Spleen (tissue), 11 donors: ENCODE data around the gene MRRF. TPM values are rescaled to one million over a fixed set of nuclear protein-coding genes. Genes with fewer than 3 reads are reported as not detected.

Source experiments
- DNase-seq: peaks from one replicate; pipeline ENCODE4 v3.0.0-alpha.2; 2020
- H3K27ac ChIP-seq, 8 donors: fragments of 200-600 bp; sonication (generic) in 7 of 8; 1 replicate in 4 of 8; 2 replicates in 4 of 8; pipeline versions ENCODE4 v1.5.0 to v1.8.0; 2016 to 2021; ENCODE audit warnings: inconsistent platforms in 4 of 8, mild to moderate bottlenecking in 4 of 8, moderate library complexity in 1 of 8
- H3K27me3 ChIP-seq, 7 donors: fragments of 200-600 bp; sonication (generic) in 6 of 7; replicated peaks in 1 of 7; 1 replicate in 4 of 7; 2 replicates in 3 of 7; pipeline versions ENCODE4 v1.5.0 to v1.8.0; 2016 to 2021; ENCODE audit warnings: inconsistent platforms in 3 of 7, mild to moderate bottlenecking in 1 of 7
- H3K36me3 ChIP-seq, 6 donors: fragments of 200-600 bp; sonication (generic) in 5 of 6; 1 replicate in 4 of 6; 2 replicates in 2 of 6; pipeline versions ENCODE4 v1.5.0 to v1.8.0; 2016 to 2021; ENCODE audit warnings: inconsistent platforms in 2 of 6
- H3K4me1 ChIP-seq, 6 donors: fragments of 200-600 bp; sonication (generic) in 5 of 6; 1 replicate in 3 of 6; 2 replicates in 3 of 6; pipeline versions ENCODE4 v1.5.0 to v1.8.0; 2016 to 2021; ENCODE audit warnings: inconsistent platforms in 3 of 6
- H3K4me3 ChIP-seq, 8 donors: fragments of 200-600 bp; sonication (generic) in 7 of 8; 1 replicate in 4 of 8; 2 replicates in 4 of 8; pipeline versions ENCODE4 v1.5.0 to v1.8.0; 2016 to 2021; ENCODE audit warnings: inconsistent platforms in 4 of 8, mild to moderate bottlenecking in 4 of 8, moderate library complexity in 2 of 8
- H3K9me3 ChIP-seq, 8 donors: fragments of 200-600 bp; sonication (generic) in 7 of 8; 1 replicate in 4 of 8; 2 replicates in 4 of 8; pipeline versions ENCODE4 v1.5.0 to v1.8.0; 2016 to 2021; ENCODE audit warnings: inconsistent platforms in 4 of 8
- CTCF ChIP-seq, 11 experiments: fragments of 200-600 bp in 7 of 11; fragments of 450-650 bp in 4 of 11; sonication (generic) in 4 of 11; IDR thresholded peaks in 8 of 11; conservative IDR thresholded peaks in 3 of 11; 1 replicate in 7 of 11; 2 replicates in 4 of 11; pipeline versions ENCODE4 v1.4.0 to v1.8.0; 2016 to 2021; ENCODE audit warnings: antibody characterized with exemption in 11 of 11, inconsistent platforms in 4 of 11, mild to moderate bottlenecking in 1 of 11
- POLR2A ChIP-seq, 3 donors: fragments of 450-650 bp; IDR thresholded peaks; one replicate each; pipeline ENCODE4 v1.5.1; 2017; ENCODE audit warnings: antibody characterized with exemption in 3 of 3, mild to moderate bottlenecking in 1 of 3
- POLR2AphosphoS5 ChIP-seq, 3 donors: sonication (generic); formaldehyde crosslinking; IDR thresholded peaks; one replicate each; pipeline ENCODE4 v1.5.1; 2017; ENCODE audit warnings: antibody characterized with exemption in 3 of 3
- WGBS, 5 donors: extraction: QIAGEN DNeasy Blood & Tissue Kit in 3 of 5; methylation state at CpG; one replicate each; pipeline versions ENCODE4 v1.1.5 to v1.1.7; 2013 to 2018; 5-methylcytosine and 5-hydroxymethylcytosine counted together
- intact Hi-C: fragments of 100-400 bp; cut with DNase I; formaldehyde crosslinking; loops from one replicate; pipeline ENCODE4 v1.15.0; 2023; ENCODE audit warnings: low total_unique reads
- polyA plus RNA-seq, 3 donors: library from polyadenylated mRNA; stranded (reverse); fragments of 200-250 nt; gene quantifications; one replicate each; pipeline ENCODE4 v1.2.1, GENCODE V29; 2013
- total RNA-seq, 7 donors: library from RNA; depleted of rRNA in 3 of 7; stranded (reverse); fragments of >200 nt in 3 of 7; fragmentation: NEBNext Ultra II Directional in 4 of 7; extraction: Animal tissue kit (Norgen Biotek cat#: 25700) in 4 of 7; gene quantifications; one replicate each; pipeline versions ENCODE4 v1.1.0 to v1.2.1, GENCODE V29; 2016 to 2021
- donor health status: healthy with polysubstance abuse.
- donor health status: DM: no; HTN: no; CAD: no; lungs with moderate emphysema.
- donor health status: DM: no; HTN: no; CAD: no.
- donor health status: Bipolar disorder and iron deficiency.
- donor health status: healthy.
- donor health status: DM: no; HTN: no; CAD: no.
- donor health status: DM: yes; HTN: yes; CAD: no.

The MRRF gene
- total and polyA plus RNA-seq, 10 donors, result 23.1 to 44.8 (median 38.9) TPM

- Histone ChIP-seq H3K4me1 (peaks cover 0 to 13% (median 5%) of the 10 kb centered on the region in 6 donors), H3K4me3 (no peak overlapping the region), H3K36me3 (peaks cover 0 to 100% (median 38%) of the 10 kb centered on the region in 6 donors), H3K9me3 (no peaks in the 10 kb centered on the region), H3K27me3 (no peaks in the 10 kb centered on the region), H3K27ac (no peak overlapping the region)
- TF ChIP-seq CTCF (IDR thresholded peaks at IDR 0.05 in 8 of 11, conservative IDR thresholded peaks at IDR 0.05 in 3 of 11) (no peak), POLR2AphosphoS5 (IDR thresholded peaks at IDR 0.05) (no peak), POLR2A (IDR thresholded peaks at IDR 0.05) (no peak)
- no peak for DNase-seq
- intact Hi-C loops, result no loop called here
- 67 to 83% (median 71%) methylated on average over 4 of the region's 4 CpGs for WGBS, 5 donors
These were observed 29.8 kb downstream of the MRRF start for GRCh38 chr9:122294531-122294930.

GRCh38 chr9:122297512-122297911, 32.8 kb downstream of the MRRF start:
- TF ChIP-seq POLR2AphosphoS5 (IDR thresholded peaks at IDR 0.05), result peak in 1 of 3 donors; percentile 31
- TF ChIP-seq POLR2A (IDR thresholded peaks at IDR 0.05), result no peak
- TF ChIP-seq CTCF (IDR thresholded peaks at IDR 0.05 in 8 of 11, conservative IDR thresholded peaks at IDR 0.05 in 3 of 11), result no peak
- peaks cover 0 to 100% (median 23%) of the 10 kb centered on the region in 6 donors for H3K36me3 ChIP-seq
- H3K4me3 ChIP-seq, result no peak overlapping the region
- H3K27ac ChIP-seq, result peak overlapping the region in 1 of 8 donors; percentile 25
- H3K27me3 ChIP-seq, result no peaks in the 10 kb centered on the region
- no peak for DNase-seq
- 64 to 81% (median 73%) methylated on average over 3 of the region's 3 CpGs for WGBS, 5 donors
- peaks cover 0 to 17% (median 5%) of the 10 kb centered on the region in 6 donors for H3K4me1 ChIP-seq
- intact Hi-C loops, result no loop called here
- H3K9me3 ChIP-seq, result no peaks in the 10 kb centered on the region

- TF ChIP-seq POLR2AphosphoS5 (IDR thresholded peaks at IDR 0.05) (no peak), CTCF (IDR thresholded peaks at IDR 0.05 in 8 of 11, conservative IDR thresholded peaks at IDR 0.05 in 3 of 11) (no peak), POLR2A (IDR thresholded peaks at IDR 0.05) (no peak)
- no peak for DNase-seq
- Histone ChIP-seq H3K27me3 (no peaks in the 10 kb centered on the region), H3K36me3 (peaks cover 0 to 96% (median 15%) of the 10 kb centered on the region in 6 donors), H3K4me1 (peaks cover 4 to 47% (median 22%) of the 10 kb centered on the region in 6 donors), H3K4me3 (no peak overlapping the region), H3K27ac (no peak overlapping the region), H3K9me3 (no peaks in the 10 kb centered on the region)
- WGBS, 5 donors, result 91 to 97% (median 93%) methylated on average over 5 of the region's 5 CpGs
- intact Hi-C loops, result no loop called here
These were observed 37.8 kb downstream of the MRRF start for GRCh38 chr9:122302237-122303093.

- Histone ChIP-seq H3K36me3 (peaks cover 0 to 94% (median 20%) of the 10 kb centered on the region in 6 donors), H3K4me1 (peaks cover 4 to 43% (median 22%) of the 10 kb centered on the region in 6 donors), H3K9me3 (no peaks in the 10 kb centered on the region), H3K27me3 (no peaks in the 10 kb centered on the region), H3K27ac (peak overlapping the region in 5 of 8 donors; percentile 34 to 65 (median 46)), H3K4me3 (no peak overlapping the region)
- peak; percentile 14 to 72 (median 40) for TF ChIP-seq POLR2AphosphoS5 (IDR thresholded peaks at IDR 0.05)
- TF ChIP-seq POLR2A (IDR thresholded peaks at IDR 0.05), result no peak
- TF ChIP-seq CTCF (IDR thresholded peaks at IDR 0.05 in 8 of 11, conservative IDR thresholded peaks at IDR 0.05 in 3 of 11), result no peak
- intact Hi-C loops, result no loop called here
- 63 to 86% (median 79%) methylated on average over 5 of the region's 5 CpGs for WGBS, 5 donors
- DNase-seq, result no peak
These were observed 42.4 kb downstream of the MRRF start for GRCh38 chr9:122307061-122307460.
